CD4-positive, alpha-beta T cell treated with Interleukin-10 for 1 hour (primary cell): ENCODE data around the gene ELOVL7.

Experiments
- DNase-seq: peaks from one replicate; pipeline ENCODE4 v3.0.0-alpha.2; 2020

ELOVL7 gene

DNA sequence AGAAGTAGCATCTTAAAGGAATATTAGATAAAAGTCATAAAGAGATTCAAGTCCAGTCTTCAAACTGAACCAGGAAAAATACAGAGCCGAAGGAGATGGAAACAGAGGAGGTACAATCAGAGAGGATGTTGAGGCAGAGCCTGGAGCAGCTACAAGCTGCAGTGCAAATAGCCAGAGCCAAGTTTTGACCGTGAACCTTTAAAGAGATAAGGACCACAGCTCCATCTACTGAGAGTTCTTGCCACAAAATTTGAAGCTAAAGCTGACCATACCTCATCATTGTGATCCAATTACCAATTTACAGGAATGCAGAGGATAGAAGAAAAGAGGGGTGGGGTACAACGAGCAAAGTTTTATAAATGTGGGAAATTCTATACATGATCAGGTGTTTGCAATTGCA, 133.7 kb downstream of the ELOVL7 start:
- no peak for DNase-seq

DNA sequence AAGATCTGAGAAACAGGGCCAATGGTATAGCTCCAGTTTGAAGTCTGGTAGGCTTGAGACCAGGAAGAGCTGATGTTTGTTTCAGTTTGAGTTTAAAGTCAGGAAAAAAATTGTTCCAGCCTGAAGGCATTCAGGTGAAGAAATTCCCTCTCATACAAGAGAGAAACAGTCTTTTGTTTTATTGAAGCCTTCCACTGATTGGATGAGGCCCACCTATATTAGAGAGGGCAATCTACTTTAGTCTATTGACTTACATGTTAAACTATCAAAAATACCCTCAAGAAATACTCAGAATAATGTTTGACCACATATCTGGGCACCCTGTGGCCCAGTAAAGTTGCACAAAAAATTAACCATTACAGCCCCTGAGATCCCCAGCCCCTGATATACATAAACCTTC, 138.9 kb downstream of the ELOVL7 start:
- DNase-seq: no peak

DNA sequence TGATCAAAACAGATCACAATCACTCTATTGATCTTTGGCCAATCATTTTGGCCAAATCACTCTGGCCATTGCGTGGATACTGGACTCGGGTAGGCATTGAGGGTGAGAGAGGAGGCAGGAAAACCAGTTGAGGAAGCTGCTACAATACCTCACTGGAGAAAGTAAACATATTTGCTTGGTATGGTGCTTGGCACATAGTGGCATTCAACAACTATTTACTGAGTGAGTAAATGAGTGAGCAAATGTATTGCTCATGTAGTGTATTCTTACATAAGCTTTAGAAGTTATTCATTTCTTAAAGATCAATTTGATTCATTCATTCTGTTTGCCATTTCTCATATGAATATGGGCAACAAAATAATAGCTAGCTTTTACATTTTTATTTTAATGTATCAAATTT, 140.1 kb downstream of the ELOVL7 start:
- DNase-seq: no peak
